ENCODE data around the gene SMCO3. TPM values are rescaled to one million over a fixed set of nuclear protein-coding genes. Genes with fewer than 3 reads are reported as not detected.

SMCO3 gene
- total and polyA plus RNA-seq, 2 of the 13 experiments (the other 11 are each of a cell fraction or from before 2014, with no cell fraction given), result 0.29 to 0.42 TPM

- TF ChIP-seq ZBTB37 (CRISPR knock-in tag; IDR thresholded peaks at IDR 0.05), result no peak
- no peak for TF ChIP-seq GTF3A (CRISPR knock-in tag; conservative IDR thresholded peaks at IDR 0.05)
- no peak for TF ChIP-seq ZNF260 (CRISPR knock-in tag; IDR thresholded peaks at IDR 0.05; ENCODE audit: borderline replicate concordance, low read depth)
- TF ChIP-seq NFAT5 (CRISPR knock-in tag; IDR thresholded peaks at IDR 0.05), result no peak
- no peak for TF ChIP-seq ZNF121 (CRISPR knock-in tag; IDR thresholded peaks at IDR 0.05)
- TF ChIP-seq HMG20A (CRISPR knock-in tag; IDR thresholded peaks at IDR 0.05; ENCODE audit: borderline replicate concordance), result no peak
- TF ChIP-seq FOXO4 (CRISPR knock-in tag; conservative IDR thresholded peaks at IDR 0.05), result no peak
- no peak for TF ChIP-seq JDP2 (CRISPR knock-in tag; IDR thresholded peaks at IDR 0.05; ENCODE audit: borderline replicate concordance)
- no peak for TF ChIP-seq ZMYM2 (CRISPR knock-in tag; IDR thresholded peaks at IDR 0.05)
- no peak for TF ChIP-seq ZBTB14 (CRISPR knock-in tag; IDR thresholded peaks at IDR 0.05)
- no peak for TF ChIP-seq ZBTB26 (CRISPR knock-in tag; IDR thresholded peaks at IDR 0.05; ENCODE audit: borderline replicate concordance)
- TF ChIP-seq KDM5A (IDR thresholded peaks at IDR 0.05; ENCODE audit: borderline replicate concordance, low read length), result peak; percentile 78; the same call in 1 of the 2 replicates
- no peak for TF ChIP-seq TGIF2 (CRISPR knock-in tag; IDR thresholded peaks at IDR 0.05)
- no peak for TF ChIP-seq NR0B2 (CRISPR knock-in tag; IDR thresholded peaks at IDR 0.05)
- TF ChIP-seq ZNF580 (CRISPR knock-in tag; IDR thresholded peaks at IDR 0.05; ENCODE audit: borderline replicate concordance, low read depth), result no peak; the same call in 1 of the 2 replicates
- no peak for TF ChIP-seq ZIK1 (CRISPR knock-in tag; IDR thresholded peaks at IDR 0.05; ENCODE audit: borderline replicate concordance, low read depth)
- TF ChIP-seq ZNF451 (CRISPR knock-in tag; IDR thresholded peaks at IDR 0.05), result no peak
Observed at GRCh38 chr12:14803011-14803829, 10.8 kb downstream of the SMCO3 start, which contains the start of the genes C12orf60 and WBP11 (continued).
